IMR-90 (cell line): ENCODE results near the gene DIP2B.

Experiments
- CHD1 ChIP-seq: IDR thresholded peaks from 2 replicates; pipeline ENCODE4 v1.6.1; 2012; ENCODE audit warnings: low read depth, low read length, improper control_type of control experiment
- MAZ ChIP-seq: IDR thresholded peaks from 2 replicates; pipeline ENCODE4 v1.6.1; 2012; ENCODE audit warnings: low read depth, mild to moderate bottlenecking, low read length, improper control_type of control experiment, moderate library complexity, borderline replicate concordance
- MXI1 ChIP-seq: IDR thresholded peaks from 2 replicates; pipeline ENCODE4 v1.6.1; 2012; ENCODE audit warnings: low read depth, mild to moderate bottlenecking, low read length, moderate library complexity, borderline replicate concordance
- NFE2L2 ChIP-seq: fragments of 150-350 bp; IDR thresholded peaks from 2 replicates; pipeline ENCODE4 v1.6.1; 2016; ENCODE audit warnings: low read depth, mild to moderate bottlenecking, low read length
- POLR2A ChIP-seq: IDR thresholded peaks from 2 replicates; pipeline ENCODE4 v1.6.1; 2012; ENCODE audit warnings: mild to moderate bottlenecking, low read depth, low read length
- RAD21 ChIP-seq: IDR thresholded peaks from 2 replicates; pipeline ENCODE4 v1.6.1; 2012; ENCODE audit warnings: low read length, improper control_type of control experiment
- RCOR1 ChIP-seq: IDR thresholded peaks from 2 replicates; pipeline ENCODE4 v1.6.1; 2012; ENCODE audit warnings: mild to moderate bottlenecking, low read length, improper control_type of control experiment; ENCODE audit not compliant: insufficient replicate concordance
- TF ChIP-seq, protein P1 (sequence below): conservative IDR thresholded peaks from 2 replicates; pipeline ENCODE4 v1.5.1; 2012; ENCODE audit warnings: mild to moderate bottlenecking, low read depth, low read length, improper control_type of control experiment
- TF ChIP-seq, protein P2 (sequence below): fragments of 150-350 bp; IDR thresholded peaks from 2 replicates; pipeline ENCODE4 v1.6.1; 2016; ENCODE audit warnings: low read depth, mild to moderate bottlenecking, low read length, moderate library complexity, borderline replicate concordance

DNA sequence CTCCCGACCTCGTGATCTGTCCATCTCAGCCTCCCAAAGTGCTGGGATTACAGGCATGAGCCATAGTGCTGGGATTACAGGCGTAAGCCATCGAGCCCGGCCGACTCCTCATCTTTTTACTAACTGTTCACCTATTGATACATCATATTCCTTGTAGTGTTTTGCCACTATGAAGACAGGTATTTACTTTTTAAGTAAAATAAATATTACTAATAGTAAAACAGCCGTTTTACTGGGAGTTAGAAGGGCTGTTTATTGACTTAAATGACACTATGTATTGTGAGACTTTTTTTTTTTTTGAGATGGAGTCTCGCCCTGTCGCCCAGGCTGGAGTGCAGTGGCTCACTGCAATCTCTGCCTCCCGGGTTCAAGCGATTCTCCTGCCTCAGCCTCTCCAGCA is 51.5 kb downstream of the DIP2B start:
- TF ChIP-seq, protein P1, sequence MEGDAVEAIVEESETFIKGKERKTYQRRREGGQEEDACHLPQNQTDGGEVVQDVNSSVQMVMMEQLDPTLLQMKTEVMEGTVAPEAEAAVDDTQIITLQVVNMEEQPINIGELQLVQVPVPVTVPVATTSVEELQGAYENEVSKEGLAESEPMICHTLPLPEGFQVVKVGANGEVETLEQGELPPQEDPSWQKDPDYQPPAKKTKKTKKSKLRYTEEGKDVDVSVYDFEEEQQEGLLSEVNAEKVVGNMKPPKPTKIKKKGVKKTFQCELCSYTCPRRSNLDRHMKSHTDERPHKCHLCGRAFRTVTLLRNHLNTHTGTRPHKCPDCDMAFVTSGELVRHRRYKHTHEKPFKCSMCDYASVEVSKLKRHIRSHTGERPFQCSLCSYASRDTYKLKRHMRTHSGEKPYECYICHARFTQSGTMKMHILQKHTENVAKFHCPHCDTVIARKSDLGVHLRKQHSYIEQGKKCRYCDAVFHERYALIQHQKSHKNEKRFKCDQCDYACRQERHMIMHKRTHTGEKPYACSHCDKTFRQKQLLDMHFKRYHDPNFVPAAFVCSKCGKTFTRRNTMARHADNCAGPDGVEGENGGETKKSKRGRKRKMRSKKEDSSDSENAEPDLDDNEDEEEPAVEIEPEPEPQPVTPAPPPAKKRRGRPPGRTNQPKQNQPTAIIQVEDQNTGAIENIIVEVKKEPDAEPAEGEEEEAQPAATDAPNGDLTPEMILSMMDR, result no peak
- TF ChIP-seq MXI1, result no peak
- no peak for TF ChIP-seq POLR2A
- TF ChIP-seq, protein P2, sequence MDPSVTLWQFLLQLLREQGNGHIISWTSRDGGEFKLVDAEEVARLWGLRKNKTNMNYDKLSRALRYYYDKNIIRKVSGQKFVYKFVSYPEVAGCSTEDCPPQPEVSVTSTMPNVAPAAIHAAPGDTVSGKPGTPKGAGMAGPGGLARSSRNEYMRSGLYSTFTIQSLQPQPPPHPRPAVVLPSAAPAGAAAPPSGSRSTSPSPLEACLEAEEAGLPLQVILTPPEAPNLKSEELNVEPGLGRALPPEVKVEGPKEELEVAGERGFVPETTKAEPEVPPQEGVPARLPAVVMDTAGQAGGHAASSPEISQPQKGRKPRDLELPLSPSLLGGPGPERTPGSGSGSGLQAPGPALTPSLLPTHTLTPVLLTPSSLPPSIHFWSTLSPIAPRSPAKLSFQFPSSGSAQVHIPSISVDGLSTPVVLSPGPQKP, result no peak
- no peak for TF ChIP-seq MAZ
- no peak for TF ChIP-seq RCOR1
- no peak for TF ChIP-seq RAD21
- TF ChIP-seq CHD1, result no peak
- no peak for TF ChIP-seq NFE2L2
